Right ventricle myocardium inferior (tissue), 1 donor: ENCODE data around the gene PAX5. TPM values are rescaled to one million over a fixed set of nuclear protein-coding genes. Genes with fewer than 3 reads are reported as not detected.

Experiments used
- ATAC-seq: fragments of 200-7000 bp; cut with Tn5 transposase; one replicate; pipeline ENCODE4 v1.9.1; 2020; ENCODE audit warnings: mild to moderate bottlenecking, moderate library complexity
- DNase-seq: peaks from one replicate; pipeline ENCODE4 v3.0.0; 2021; ENCODE audit errors: missing footprints
- intact Hi-C: fragments of 100-400 bp; cut with DNase I; formaldehyde crosslinking; loops from one replicate; pipeline ENCODE4 v1.11.0; 2022
- total RNA-seq: library from RNA; stranded (reverse); fragmentation: NEBNext Ultra II Directional; extraction: Animal tissue kit (Norgen Biotek cat#: 25700); gene quantifications from one replicate; pipeline ENCODE4 v1.2.1, GENCODE V29; 2021
- donor health status: DM: no; HTN: yes; CAD: no; lungs with severe emphysema.

The PAX5 gene
- total RNA-seq, 1 donor from 2014 or later = not detected

GRCh38 chr9:36995927-36996705 is 38.0 kb downstream of the PAX5 start:
- DNase-seq (no peak), ATAC-seq (no peak)
- intact Hi-C loops = no loop called here

GRCh38 chr9:36993933-36994764 is 39.9 kb downstream of the PAX5 start:
- DNase-seq (no peak), ATAC-seq (no peak)
- intact Hi-C loops = no loop called here

- DNase-seq = no peak
- ATAC-seq = no peak
- intact Hi-C loops = no loop called here
These were observed 41.4 kb downstream of the PAX5 start for GRCh38 chr9:36992501-36993316.

DNA sequence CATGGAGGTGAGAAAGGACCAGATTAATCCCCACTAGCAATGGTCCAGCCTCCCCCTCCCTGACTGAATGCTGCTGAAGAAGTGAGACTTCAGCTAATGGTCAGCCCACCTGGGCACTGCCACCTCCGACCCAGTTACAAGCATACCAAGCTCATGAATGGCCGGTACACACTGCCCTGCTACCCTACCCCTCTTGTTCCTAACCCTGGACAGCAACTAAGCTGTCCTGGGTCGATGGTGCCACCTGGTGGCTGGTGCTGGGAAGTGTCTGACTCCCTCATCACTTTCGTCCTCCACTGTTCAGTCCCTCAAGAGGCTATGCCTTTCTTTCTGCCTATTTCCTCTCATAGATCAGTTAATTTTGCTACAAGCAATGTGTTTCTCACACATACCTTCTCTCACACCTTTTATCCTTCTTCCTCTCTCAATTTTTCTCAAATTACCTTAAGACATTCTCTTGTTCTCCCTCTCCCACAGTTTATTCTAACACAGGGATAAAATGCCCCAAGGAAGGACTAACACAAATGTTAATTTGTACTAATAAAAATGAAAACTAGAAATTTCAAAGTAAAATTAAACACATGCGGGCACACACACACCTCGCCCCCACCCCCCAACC is 42.4 kb downstream of the PAX5 start:
- intact Hi-C loops = no loop called here
- ATAC-seq = no peak
- DNase-seq = no peak

DNA sequence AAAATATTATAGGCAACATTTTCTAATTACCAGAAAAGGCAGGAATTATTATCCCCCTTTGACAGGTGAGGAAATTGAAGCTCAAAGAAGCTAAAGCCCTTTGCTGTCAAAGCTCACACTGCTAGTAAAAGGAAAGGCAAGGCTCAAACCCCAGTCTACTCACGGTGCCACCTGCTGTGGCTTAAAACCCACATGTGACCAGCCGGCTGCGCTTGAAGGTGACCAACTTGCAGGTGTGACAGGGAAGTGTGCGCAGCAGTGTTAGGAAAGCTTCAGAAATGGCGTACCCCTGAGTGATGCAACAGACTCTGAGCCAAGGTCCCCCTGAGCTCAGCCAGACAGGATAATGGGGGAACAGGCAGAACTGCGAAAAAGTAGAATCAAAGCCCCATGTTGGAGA is 45.2 kb downstream of the PAX5 start:
- no peak for ATAC-seq

GRCh38 chr9:36987891-36988290 is 46.2 kb downstream of the PAX5 start:
- DNase-seq (no peak), ATAC-seq (no peak)
- intact Hi-C loops = no loop called here

More for the DNA sequence above, 45.2 kb downstream of the PAX5 start:
- no peak for DNase-seq
- intact Hi-C loops = no loop called here

DNA sequence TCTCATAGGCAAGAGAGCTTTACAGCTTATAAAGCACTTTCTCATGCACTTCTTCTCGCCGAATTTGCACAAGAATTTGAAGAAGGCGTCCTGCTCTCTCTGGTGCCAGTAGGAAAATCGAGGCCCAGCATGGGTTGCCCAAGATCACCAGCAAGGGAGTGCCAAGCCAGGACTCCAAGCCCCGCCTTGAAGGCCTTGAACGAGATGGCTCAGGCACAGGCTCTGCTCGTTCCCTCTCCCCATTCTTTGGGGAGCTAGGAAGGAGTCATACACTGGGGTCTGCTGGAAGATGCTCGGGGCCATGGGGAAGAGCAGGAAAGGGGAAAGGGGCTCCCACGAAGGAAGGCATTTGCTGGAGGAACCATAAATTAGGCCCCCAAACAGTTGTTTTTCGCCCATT is 46.7 kb downstream of the PAX5 start:
- intact Hi-C loops = no loop called here
- DNase-seq = no peak
- no peak for ATAC-seq

DNA sequence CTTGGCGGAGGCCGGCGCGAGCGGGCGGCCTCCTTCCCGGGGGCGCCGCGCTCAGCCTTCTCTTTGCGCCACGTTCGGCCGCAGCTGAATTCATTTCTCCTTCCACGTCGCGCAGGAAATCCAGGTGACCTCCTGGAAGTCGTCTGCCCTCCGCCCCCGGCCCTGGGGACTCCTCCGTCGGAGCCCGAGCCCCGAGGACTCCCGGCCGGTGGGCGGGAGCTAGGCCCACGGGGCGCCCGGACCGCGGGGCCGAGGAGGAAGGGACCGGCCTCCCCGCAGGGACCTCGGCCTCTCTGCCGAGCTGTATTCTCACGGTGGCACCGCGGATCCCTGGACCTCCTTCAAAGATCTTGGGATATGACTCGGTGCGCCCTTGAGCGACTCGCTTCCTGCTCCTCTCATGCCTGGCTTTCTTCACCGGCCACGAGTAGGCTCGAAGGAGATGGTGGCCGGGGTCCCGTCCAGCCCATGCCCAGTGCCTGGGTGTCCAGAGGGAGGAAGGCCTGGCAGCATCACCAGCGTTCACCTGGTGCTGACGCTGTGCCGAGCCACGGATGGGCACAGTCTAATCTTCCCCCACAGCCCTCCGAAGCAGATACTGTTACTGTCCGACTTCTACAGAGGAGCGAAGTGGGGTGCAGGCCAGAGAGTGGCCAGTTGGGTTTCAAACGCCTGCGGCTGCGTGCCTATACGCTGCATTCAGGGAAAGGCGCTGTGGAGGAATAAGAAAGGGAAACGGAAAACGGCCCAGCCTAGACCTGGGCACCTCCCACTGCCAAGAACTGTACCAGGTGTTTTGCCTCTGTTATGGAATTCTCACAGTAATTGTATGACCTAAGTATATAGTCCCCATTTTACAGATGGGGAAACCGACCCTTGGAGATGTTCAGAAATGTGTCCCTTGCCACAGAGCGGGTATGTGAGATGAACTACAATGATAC is 47.3 kb downstream of the PAX5 start:
- intact Hi-C loops = no loop called here
- DNase-seq = no peak
- no peak for ATAC-seq

DNA sequence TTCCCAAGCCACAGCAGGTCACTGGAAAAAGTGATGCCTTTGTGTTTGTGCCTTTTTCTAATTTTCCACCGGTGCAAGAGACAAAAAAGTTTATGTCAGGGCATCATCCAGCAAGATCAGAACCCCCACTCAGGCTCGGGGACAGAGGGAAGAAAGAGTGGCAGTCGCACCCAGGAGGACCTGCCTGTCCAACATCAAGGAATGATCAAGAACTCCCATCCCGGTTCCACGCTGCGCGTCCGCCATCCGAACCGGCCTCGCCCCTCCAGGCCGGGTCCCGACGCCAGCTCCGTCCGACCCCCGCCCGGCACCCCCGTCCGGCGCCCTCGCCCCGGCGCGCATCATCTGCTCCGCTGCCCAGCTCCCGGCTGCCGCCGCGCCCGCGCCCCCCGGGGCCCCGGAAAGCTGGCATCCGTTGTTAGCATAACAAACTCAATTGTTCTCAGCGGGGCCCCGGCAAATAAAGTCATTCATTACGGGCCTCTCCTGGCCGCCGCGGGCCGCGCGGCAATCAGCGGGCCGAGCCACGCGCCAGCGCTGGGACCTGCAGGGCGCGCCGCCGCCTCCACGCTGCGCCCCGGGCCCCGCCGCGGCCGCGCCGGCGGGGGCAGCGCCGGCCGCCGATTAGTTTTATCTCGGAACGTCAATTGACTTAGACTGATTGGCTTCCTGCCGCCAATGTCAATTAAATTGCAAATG is 48.1 kb downstream of the PAX5 start:
- intact Hi-C loops = no loop called here
- no peak for DNase-seq
- ATAC-seq = no peak

GRCh38 chr9:36985061-36985768 is 48.9 kb downstream of the PAX5 start:
- ATAC-seq (no peak), DNase-seq (no peak)
- intact Hi-C loops = no loop called here

- ATAC-seq (no peak), DNase-seq (no peak)
- intact Hi-C loops = no loop called here
These were observed 53.7 kb downstream of the PAX5 start for GRCh38 chr9:36980148-36980974.

DNA sequence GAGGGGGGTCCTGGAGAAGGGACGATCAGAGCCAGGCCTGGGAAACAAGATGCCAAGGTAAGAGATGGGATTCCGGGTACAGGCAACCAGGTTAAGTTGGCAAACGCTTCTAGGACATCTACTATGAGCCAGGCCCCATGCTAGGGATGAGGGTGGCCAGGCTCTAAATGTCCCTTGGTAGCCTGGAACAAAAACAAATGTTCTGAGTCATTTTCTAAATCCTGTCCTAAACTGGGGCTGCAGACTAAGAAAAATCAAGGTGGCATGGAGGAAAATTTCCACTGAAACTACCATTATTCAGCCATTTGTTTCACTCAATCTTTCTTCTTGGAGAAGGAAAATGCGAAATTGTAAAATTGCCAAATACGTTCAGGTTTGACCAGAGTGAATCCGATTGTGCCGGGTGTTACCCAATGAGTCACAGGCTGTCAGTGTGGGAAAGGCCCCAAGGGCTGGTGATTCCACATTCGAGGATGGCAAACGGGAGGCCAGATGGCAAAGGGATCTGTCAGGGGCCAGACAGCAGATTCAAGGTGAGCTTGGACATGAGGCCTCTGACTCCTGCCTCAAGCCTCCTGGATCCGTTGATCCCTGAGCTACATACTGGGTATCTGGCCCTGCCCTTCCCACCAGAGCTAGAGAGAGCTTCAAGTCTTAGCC is 57.6 kb downstream of the PAX5 start:
- DNase-seq (no peak), ATAC-seq (no peak)
- intact Hi-C loops = no loop called here

- intact Hi-C loops = no loop called here
- no peak for DNase-seq
- ATAC-seq = no peak
These were observed 59.3 kb downstream of the PAX5 start for GRCh38 chr9:36974731-36975130.

DNA sequence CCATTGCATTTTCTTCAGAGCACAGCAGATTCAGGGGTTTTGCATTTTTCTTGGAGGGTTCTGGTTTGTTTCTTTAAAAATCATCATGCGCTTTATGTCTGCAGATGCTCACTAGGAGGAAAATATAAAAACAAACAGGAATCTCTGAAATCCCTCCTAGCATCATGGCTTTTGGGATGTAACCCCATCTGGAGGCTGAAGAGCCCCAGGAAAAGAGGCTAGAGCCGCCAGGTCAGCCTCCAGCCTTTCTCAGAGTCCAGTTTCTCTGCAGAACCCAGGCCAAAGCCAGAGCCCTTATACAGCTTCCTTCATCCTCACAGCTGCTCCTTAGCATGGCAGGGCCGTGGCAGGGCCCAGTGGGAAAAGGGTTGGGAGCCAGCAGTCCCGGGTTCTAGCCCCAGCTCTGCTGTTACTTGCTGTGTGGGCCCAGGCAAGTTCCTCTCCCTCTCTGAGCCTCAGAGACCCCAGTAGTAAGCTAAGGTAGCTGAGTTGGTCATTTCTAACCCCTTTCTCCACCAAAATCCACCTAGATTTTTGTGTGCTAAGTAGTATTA is 62.1 kb downstream of the PAX5 start:
- intact Hi-C loops = no loop called here
- DNase-seq = no peak
- no peak for ATAC-seq
